Activated CD4-positive, alpha-beta T cell treated with anti-CD3 and anti-CD28 coated beads, Interleukin-2, amount 50 U/mL, for 24 hours (primary cell): ENCODE measurements around the gene MMUT.
"Not testable (repeated sequence)": the region's sequence is repeated elsewhere in the genome, so short reads cannot be mapped to it uniquely, and the experiment has no call there.

Experiments used
- DNase-seq, 2 donors: peaks; one replicate each; pipeline ENCODE4 v3.0.0-alpha.2; 2020; ENCODE audit warnings: low read depth in 1 of 2, low spot score in 1 of 2

The MMUT gene

DNA sequence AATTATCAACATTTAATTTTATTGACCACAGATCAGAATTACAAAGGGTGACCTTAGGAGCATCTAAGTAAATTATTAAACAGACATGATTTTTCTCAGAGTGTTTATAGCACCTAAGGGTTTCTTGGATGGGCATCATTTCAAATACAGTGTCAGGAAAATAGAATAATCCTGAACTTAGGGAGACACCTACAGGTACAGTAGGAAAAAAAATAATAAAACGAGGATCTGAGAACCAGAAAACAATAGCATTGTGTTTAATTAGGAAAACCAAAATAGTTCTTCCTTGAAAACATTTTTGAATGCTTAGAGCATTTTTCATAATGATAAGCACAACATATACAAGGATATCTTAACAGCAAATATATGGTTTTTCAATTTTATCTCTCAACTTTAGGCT is 39.2 kb downstream of the MMUT start:
- no peak for DNase-seq

DNA sequence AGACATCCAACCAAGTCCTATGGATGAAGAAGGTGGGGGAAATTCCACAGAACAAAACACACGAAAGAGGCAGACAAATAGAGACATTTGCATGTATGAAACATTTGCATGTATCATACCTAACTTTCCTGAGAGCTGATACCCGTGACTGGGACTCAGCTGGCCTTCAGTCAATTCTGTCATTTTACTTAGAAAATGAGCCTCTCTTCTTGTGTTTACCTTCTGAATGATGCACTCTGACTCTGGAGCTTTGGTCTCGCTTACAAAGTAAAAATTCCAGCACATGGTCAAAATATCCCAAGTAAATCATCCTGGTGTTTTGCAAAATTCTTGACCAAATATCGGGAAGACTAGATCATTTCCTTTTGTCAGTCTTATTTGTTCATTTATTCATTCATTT is 46.9 kb downstream of the MMUT start:
- no peak for DNase-seq

DNA sequence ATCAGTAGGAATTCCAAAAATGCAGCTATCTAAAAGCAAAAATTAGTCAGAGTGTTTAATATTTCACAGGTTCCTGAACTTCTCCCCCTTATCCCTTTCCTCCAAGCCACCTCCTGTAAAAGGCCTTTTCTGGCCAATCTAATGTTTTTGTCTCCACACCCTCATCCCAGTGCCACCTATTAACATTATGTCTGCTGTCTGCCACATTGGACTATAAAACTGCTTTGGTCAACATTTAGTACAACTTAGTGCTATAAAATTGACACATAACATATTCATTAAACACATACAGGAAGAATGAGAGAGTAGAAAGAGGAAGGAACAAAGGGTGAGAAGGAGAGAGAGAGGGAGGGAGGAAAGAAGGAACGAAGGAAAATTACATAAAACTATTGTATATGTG is 47.7 kb downstream of the MMUT start:
- no peak for DNase-seq

DNA sequence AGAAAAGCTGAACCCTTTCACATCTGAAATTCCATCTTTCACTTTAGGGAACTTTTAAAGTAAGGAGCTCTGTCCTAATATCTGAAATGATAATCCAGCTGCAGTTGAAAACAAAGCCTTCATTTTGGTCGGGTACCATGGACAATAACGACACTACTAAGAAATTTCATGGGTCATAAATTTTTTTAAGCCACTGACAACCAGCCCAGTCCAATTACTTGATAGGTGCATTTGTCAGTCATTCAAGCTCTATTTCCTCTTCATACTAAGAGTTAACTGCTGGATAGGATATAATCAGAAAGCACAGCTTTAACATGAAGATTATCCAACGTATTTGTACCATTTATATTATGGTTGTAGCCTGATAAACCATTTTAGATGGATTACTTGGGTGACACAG is 52.5 kb downstream of the MMUT start:
- no peak for DNase-seq

DNA sequence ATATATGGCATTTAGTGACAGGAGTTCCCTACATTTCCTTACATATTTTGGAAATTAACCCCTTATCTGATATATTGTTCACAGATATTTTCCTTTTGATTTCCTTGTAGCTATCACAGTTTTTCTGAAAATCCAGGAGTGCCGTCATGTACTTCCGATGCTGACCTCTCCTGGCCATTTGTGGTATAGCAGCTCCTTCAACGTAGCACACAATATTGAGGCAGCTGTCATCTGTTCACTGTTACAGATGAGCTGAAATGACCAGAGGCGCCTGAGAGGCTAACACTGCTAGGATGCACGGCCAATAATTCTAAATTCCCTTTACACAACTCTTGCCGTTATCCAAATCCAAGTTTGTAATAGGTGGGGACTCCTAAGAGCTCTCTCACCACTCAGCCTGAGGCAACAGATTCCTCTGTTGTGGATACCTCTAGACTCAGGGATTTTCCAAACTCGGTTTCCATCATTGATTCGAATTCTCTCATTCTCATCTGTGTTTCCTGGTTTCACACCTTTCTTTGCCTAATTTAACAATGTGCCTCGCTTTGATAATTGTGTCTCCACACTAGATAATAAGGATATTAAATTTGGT is 53.0 kb downstream of the MMUT start:
- peak; percentile 25 to 45 for DNase-seq

GRCh38 chr6:49406250-49406970 is 56.6 kb downstream of the MMUT start:
- no peak for DNase-seq

DNA sequence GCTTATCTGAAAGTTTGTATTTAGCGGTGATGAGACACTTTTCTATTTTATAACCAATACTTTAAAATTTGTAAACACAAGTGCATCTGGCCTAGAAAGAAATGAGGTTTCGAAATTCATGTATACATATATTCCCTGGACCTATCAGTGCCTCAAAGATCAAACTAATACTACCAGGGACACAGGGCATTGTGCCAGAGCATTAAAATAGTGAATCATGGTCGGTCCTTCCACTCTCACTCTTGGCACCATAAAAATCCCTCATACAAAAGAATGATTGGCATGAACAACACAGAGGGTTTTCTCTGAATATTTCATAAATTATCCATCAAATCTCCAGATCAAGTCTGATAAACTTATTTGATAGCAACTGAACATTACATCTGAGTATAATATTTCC is 62.0 kb downstream of the MMUT start:
- no peak for DNase-seq

DNA sequence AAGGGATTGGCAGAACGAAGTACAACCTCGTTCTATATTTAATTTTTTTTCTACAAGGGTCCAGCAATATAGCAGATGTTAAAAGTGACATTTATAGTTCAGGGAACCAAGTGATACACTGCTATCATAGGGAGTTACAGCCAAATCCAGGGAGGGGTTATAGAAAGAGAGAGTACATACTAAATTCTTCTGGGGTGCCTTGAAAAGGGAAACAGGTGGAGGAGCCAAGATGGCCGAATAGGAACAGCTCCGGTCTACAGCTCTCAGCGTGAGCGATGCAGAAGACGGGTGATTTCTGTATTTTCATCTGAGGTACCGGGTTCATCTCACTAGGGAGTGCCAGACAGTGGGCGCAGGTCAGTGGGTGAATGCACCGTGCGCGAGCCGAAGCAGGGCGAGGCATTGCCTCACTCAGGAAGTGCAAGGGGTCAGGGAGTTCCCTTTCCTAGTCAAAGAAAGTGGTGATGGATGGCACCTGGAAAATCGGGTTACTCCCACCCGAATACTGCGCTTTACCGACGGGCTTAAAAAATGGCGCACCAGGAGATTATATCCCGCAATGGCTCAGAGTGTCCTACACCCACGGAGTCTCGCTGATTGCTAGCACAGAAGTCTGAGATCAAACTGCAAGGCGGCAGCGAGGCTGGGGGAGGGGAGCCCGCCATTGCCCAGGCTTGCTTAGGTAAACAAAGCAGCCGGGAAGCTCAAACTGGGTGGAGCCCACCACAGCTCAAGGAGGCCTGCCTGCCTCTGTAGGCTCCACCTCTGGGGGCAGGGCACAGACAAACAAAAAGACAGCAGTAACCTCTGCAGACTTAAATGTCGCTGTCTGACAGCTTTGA is 76.2 kb downstream of the MMUT start:
- not testable (repeated sequence) for DNase-seq

GRCh38 chr6:49384904-49385303 is 78.1 kb downstream of the MMUT start:
- DNase-seq: no peak
